ENCODE results near the gene MSGN1.

- TF ChIP-seq, protein P1, sequence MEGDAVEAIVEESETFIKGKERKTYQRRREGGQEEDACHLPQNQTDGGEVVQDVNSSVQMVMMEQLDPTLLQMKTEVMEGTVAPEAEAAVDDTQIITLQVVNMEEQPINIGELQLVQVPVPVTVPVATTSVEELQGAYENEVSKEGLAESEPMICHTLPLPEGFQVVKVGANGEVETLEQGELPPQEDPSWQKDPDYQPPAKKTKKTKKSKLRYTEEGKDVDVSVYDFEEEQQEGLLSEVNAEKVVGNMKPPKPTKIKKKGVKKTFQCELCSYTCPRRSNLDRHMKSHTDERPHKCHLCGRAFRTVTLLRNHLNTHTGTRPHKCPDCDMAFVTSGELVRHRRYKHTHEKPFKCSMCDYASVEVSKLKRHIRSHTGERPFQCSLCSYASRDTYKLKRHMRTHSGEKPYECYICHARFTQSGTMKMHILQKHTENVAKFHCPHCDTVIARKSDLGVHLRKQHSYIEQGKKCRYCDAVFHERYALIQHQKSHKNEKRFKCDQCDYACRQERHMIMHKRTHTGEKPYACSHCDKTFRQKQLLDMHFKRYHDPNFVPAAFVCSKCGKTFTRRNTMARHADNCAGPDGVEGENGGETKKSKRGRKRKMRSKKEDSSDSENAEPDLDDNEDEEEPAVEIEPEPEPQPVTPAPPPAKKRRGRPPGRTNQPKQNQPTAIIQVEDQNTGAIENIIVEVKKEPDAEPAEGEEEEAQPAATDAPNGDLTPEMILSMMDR (IDR thresholded peaks at IDR 0.05), result no peak
- no peak for TF ChIP-seq POLR2A (IDR thresholded peaks at IDR 0.05; ENCODE audit: low read depth)
- TF ChIP-seq POLR2AphosphoS5 (IDR thresholded peaks at IDR 0.05), result no peak
Observed at GRCh38 chr2:17799301-17800120, 16.7 kb upstream of the MSGN1 start.
